CD4-positive, alpha-beta T cell treated with Interferon alpha-2 for 1 hour (primary cell): ENCODE data around the gene PDGFA.

Experiments used
- DNase-seq, 2 donors: peaks; one replicate each; pipeline ENCODE4 v3.0.0-alpha.2; 2020 to 2022

PDGFA gene

GRCh38 chr7:471191-471865 lies 48.3 kb downstream of the PDGFA start:
- no peak for DNase-seq

- no peak for DNase-seq
Measured at GRCh38 chr7:469563-469961, 50.1 kb downstream of the PDGFA start.

- DNase-seq: peak in 1 of 2 donors; percentile 34
Measured at GRCh38 chr7:468681-469562, 50.7 kb downstream of the PDGFA start.

GRCh38 chr7:467856-468545 lies 51.6 kb downstream of the PDGFA start:
- DNase-seq: no peak

- peak in 1 of 2 donors; percentile 2 for DNase-seq
Measured at GRCh38 chr7:467393-467828, 52.2 kb downstream of the PDGFA start.

- no peak for DNase-seq
Measured at GRCh38 chr7:466465-467191, 53.0 kb downstream of the PDGFA start.

- peak in 1 of 2 donors; percentile 0 for DNase-seq
Measured at GRCh38 chr7:465710-466400, 53.8 kb downstream of the PDGFA start.

- DNase-seq: no peak
Measured at GRCh38 chr7:464454-465401, 54.9 kb downstream of the PDGFA start.

GRCh38 chr7:463817-464453 lies 55.7 kb downstream of the PDGFA start:
- DNase-seq: no peak

- no peak for DNase-seq
Measured at GRCh38 chr7:463362-463781, 56.3 kb downstream of the PDGFA start.

- no peak for DNase-seq
Measured at GRCh38 chr7:462173-463103, 57.2 kb downstream of the PDGFA start.

GRCh38 chr7:461453-462172 lies 58.0 kb downstream of the PDGFA start:
- no peak for DNase-seq

- no peak for DNase-seq
Measured at GRCh38 chr7:461117-461452, 58.6 kb downstream of the PDGFA start.

- DNase-seq: no peak
Measured at GRCh38 chr7:460374-461116, 59.1 kb downstream of the PDGFA start.

GRCh38 chr7:459584-460373 lies 59.9 kb downstream of the PDGFA start:
- no peak for DNase-seq

- DNase-seq: no peak
Measured at GRCh38 chr7:458511-459245, 61.0 kb downstream of the PDGFA start.
